Inferior parietal cortex (tissue), 1 donor: Measurements from ENCODE around the gene METAP1D.

Source experiments
- DNase-seq: peaks from one replicate; pipeline ENCODE4 v3.0.0-alpha.2; 2016; ENCODE audit errors: extremely low spot score

The METAP1D gene

DNA sequence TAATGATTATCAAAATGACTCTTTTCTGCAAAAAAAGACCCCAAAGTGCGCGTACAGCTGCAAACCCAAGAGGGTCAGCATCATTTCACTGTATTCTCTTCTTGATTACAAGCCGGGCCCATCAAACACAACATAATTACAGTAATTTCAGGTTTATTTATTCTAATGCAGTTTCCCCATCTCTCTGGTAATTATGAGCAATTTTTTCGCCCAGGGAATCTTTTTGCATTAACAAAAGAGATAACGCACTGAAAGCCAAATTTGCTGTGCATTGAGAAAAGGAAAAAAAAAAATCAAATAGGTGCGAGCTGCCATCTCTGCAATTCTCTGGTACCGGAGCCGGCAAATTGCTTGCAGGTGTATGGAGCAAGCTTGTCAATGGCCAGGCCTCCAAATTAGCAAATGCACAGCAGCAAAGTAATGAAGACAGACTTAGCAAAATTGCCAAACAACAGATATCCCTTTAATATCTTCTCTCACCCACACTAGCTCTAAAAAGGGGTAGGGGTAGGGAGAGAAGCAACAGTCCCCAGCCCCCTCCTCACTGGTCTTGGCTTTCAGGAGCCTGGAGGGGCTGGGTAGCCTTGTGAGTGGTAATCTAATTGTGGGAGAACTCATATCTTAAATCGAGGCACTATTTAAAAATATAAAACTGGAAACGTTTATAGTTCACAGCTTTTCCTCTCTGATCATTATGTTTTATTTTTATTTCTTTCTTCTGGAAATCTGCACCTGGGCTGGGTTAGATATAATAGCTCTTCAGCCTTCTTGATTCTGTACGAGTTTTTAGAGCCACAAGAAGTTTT, 92.2 kb downstream of the METAP1D start:
- no peak for DNase-seq

DNA sequence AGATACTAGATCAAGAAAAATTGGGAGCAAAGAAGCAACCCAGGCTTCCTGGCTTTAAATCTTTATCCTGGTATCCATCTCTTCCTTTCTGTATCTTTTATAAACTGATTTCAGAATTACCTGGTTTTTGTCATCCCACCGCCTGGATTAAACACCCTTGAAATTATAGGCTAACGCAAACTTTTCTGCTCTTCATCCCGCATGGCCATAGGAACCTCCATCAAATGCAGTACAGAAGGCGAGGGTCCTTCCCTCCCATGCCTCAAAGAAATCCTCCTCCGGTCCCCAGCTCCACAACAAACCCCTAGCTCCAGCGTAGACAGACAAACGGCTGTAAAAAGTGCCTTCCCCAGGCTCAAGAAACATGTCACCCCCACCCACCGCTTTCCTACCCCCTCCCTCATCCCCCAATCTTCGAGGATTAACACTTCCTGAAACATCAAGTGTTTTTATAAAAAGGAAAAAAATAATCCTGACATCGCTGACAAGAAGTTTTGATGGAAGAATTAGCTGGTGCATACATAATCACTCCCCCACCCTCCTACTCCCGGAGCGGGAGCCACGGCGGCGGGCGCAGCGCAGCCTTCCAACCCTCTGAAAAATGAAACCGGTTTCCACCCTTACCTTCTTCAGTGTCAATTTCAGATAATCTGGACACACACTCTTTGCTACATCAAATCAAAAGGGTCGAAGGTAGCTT, 93.1 kb downstream of the METAP1D start:
- no peak for DNase-seq

DNA sequence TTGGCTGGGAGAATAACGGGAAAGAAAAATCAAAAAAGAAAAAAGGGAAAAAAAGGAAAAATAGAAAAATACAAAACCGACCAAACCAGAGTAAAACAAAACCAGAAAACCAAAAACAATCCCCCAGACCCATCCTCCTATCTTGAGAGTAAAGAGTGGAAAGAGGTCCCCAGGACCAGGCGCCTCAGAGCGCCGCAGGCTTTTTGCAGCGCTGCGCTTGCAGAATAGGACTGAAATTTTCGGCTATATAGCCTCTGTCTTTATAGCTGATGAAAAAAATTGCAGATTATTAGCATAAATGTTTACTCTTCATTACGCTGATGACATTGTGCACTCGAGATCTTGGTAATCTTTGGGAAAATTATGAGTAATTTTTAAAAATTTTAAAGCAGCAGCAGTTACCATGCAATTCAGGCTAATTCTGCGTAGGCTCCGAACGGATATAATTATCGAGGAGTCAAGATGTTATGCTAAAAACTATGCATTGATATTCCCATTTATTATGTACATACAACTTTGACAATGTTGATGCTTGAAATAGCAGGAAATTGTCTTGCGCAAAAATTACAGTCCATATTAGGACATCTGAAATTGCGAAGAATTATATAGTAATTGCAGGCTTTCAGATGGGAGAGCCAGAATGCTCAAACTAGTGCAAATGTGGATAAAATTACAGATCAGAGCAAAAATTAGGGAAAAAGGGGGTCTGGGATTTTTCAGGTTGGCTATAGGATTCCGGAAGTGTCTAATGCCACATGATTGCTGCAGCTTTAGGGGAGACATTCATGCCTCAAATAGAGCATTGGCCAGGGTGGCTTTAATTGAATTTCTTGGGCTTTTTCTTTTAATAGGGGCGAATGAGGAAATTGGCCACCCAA, 93.9 kb downstream of the METAP1D start:
- no peak for DNase-seq

DNA sequence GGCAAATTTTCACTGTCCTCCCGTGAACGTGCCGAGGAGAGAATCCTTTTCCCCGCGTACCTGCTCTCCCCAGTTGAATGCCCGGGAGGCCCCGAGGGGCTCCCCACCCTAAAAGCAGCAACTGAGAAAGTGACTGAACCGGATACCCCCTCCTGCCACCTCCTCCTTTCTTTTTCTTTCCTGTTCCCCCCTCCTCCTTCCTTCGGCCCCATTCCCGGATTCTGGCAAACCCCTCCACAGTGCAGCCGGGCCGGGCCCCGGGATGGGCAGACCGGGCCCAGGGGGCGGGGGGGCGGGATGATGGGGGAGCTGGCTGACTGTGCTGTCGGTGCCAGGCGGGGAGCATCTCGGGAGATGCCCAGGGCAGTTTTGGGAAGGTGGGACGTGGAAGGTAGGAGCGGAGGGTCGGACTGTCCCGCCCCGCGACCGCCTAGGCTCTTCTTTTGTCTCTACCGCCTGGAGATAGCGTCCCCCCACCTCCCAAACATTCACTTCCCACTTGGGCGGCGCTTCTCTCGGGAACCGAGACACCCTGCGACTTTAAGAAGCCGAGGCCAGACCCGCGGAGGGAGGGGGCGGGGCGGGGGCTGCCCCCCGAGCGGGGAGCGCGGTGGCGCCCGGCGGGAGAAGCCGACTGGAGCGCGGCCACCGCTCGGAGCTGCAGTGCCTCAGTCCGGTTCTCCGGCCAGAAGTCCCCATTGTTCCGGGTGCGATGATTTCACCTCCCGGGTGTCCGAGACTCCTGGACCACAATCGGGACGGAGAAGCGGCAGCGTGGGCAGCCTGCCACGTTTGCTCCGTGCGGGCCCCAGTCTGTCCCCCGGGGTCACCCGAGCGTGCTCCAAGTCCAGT, 94.8 kb downstream of the METAP1D start:
- no peak for DNase-seq

DNA sequence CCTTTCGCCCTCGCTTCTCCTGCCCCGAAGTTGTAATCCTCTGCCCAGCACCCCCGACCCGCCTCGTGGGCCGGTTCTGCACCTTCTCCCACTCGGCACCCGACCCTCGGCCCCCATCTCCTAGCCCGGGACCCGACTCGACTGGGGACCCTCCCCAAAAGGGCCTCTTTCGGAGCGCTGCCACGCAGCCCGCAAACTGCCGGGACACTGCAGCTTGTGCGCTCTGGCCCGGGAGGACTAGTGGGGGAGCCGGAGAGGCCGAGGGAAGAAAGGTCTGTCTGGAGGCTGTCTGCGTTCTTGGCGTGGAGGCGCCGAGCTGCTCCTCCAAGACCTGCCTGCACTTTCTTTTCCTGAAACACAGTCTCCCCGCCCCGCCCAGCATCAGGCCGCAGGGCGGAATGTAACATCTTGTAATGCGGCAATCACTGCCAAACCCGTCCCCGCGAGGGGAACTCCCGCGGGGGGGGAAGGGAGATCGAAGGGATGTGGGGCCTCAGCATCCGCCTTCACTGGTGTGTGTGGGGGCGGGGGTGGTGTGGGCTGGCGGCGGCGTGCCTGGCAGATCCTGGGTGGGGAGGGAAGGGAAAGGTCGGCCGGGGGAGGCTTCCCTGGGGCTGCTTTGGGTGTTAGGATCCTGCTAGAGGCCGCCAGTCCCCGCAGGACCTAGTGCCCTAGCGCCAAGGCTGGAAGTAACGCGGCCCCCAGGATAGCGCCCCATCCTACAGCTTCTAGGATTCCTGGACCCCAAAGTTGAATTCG, 95.6 kb downstream of the METAP1D start:
- DNase-seq = no peak

DNA sequence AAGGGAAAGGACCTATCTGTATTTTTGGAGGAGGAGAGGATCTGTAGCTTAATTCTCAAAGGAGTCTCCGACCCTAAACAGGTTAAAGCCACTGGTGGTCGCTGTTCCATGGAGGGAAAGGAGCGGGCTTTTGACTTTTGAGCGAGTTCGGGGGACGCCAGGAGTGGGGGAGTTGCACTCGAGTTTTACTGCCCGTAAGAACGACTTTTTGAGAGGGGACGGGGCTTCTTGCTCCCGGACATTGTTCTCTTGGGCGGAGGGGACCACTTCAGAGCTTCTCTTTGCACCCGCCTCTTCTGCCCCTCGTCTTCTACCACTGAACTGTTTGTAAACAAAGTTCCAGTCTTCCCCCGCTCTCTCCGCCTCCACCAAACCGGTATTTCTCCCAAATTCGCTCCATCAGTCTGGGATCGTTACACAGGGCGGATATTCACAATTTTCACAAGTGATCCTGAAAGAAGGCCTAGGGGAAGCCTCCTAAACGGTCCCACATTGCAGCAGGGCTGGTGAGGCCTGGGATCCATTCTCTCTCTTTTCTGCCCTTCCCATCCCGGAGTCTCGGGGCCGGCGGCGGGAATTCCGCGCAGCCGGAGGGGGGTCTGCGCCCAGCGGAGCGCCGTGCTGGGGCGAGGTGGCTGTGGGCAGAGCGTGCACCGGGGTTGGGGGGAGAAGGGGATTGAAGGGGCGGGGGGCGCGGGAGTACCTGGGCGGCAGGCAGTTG, 96.3 kb downstream of the METAP1D start:
- no peak for DNase-seq

DNA sequence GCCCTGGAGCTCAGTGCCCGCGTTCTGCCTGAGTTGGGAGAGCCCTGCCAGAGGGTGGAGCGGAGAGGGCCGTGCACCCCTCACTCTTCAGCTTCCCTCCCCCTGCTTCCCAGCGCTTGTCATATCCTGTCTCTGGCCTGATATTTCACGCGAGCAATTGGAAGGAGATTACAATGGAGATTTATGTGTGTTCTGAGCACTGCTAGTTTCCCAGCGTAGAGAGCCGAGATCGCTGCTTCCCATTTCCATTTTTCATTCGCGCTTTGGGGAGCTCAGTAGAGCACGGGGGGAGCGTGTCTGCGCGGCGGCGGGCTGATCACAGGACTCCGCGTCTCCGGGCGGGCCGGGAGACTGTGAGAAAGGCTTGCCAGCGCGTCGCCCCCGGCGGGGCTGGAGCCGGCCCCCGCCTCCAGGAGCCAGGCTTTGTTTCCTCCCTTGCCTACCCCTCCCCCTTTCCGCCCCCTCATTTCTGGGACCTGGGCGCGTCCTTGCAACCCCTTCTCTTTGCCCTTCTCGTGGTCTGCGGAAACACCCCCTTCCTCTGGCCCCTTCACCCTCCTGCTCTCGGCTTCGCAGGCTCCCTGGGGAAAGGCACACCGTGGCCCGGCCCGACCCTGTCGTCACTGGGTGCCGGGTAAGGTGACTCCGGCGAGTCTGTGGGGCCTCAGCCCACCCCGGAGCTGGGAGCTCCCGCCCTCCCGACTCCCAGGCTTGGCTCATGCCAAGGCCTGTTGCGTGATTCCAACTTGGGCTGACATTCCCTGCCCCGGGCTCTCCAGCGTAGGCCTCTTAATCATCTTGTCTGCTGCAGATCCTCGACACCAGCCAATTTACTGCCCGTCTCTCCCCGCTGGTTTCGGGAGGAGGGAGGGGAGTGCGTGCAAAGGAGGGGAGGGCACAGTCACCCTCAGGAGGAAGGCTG, 97.1 kb downstream of the METAP1D start:
- no peak for DNase-seq

DNA sequence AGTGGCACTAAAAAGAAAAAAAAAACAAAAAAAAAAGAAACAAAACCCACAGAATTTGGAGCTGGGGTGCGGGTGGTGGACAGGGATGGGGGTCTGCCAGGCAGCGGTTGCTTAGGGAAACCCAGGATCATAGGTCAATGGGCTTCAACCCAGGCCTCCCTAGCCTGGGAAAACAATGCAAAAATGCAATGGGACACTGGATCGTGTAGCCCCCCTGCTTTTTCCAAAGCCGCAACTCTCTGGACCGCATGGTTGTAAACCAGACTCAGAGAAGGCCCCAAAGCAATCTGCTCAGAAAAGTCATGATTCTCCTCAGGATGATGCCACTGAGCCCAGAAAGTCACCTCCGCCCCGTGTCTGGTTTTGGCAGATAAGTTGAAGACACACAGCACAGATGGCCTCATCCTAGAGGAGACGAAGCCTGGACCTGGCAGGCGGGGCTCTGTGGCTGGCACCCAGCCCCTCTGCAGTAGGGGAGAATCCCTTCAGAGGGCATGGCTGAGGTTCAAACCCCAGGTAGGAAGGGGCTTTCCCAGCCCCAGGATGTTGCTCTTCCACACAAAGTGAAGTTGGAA, 97.9 kb downstream of the METAP1D start:
- DNase-seq = no peak

DNA sequence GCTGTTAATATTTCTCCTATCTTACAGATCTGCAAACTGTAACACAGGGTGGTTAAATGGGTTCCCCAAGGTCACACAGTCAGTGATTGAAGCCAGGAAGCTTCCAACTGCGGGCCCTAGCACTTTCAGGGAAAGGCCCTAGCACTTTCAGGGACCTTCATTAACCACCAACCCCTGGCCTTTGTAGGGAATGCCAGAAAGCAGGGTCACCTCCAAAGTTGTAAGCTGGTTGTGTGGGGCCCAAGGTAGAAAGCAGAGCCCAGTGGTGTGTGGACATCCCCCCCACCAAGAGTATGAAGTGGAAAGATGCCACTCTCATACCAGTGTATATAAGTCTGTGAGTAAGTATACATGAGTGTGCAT, 98.5 kb downstream of the METAP1D start:
- no peak for DNase-seq

DNA sequence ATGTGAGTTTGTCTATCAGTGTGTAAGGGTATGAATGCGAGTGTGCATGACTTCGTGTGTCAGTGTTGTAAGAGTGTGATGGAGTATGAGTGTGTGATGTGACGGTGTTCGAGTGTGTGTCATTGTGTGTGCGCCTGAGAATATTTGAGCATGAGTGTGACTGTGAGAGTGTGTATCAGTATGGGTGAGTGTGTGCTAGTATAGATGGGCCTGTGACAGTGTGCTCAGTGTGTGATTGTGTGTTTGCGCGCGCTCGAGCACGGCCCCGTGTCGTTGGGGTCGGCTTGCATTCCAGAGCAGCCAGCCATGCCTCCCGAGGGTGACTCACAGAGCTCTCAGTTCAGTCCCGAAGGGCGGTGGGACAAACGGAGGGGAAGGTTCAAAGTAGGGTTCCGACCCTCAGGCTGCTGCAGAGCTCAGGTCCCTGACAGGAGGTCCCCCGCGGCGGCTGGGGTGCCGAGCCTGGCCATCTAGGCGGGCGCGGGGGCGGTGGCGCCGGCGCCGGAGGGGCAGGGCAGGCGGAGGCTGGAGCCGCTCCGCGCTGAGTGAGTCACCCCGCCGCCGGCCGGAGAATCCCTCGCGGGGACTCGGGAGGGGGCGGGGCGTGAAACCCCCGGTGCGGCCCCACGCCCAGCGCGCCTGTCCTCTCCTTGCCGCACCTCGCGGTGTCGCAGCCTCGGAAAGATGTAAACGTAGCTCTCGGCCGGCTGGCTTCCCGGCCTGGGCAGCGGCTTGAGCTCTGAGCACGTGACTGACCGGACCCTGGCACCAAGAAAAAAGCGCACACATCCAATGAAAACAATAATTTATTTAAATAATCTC, 99.1 kb downstream of the METAP1D start:
- no peak for DNase-seq

DNA sequence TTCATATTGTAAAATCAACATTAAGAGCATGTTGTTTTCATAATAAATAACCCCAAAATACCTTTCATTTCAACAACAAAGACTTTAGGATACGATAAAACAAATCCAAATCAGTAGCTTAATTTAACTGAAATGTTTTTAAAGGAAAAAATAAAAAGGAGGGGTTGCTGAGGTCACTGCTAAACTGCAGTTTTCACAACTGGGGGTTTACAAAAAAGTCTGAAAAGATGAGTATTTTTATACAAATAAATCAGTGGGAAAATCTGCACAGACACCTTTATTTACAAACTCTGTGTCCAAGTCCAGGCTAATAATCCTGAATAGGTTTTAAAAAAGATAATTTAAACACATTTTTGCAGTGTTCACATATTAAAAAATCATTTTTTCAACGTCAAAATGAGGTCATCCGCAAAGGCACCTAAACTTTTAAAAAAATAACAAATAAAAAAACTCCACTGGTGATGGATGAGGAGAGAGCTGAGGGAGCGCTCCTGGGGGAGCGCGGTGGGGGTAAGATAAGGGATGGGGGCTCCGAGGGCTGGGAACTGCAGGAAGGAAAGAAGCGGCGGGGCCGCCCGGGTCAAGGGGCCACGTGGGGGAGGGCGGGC, 99.8 kb downstream of the METAP1D start:
- no peak for DNase-seq

DNA sequence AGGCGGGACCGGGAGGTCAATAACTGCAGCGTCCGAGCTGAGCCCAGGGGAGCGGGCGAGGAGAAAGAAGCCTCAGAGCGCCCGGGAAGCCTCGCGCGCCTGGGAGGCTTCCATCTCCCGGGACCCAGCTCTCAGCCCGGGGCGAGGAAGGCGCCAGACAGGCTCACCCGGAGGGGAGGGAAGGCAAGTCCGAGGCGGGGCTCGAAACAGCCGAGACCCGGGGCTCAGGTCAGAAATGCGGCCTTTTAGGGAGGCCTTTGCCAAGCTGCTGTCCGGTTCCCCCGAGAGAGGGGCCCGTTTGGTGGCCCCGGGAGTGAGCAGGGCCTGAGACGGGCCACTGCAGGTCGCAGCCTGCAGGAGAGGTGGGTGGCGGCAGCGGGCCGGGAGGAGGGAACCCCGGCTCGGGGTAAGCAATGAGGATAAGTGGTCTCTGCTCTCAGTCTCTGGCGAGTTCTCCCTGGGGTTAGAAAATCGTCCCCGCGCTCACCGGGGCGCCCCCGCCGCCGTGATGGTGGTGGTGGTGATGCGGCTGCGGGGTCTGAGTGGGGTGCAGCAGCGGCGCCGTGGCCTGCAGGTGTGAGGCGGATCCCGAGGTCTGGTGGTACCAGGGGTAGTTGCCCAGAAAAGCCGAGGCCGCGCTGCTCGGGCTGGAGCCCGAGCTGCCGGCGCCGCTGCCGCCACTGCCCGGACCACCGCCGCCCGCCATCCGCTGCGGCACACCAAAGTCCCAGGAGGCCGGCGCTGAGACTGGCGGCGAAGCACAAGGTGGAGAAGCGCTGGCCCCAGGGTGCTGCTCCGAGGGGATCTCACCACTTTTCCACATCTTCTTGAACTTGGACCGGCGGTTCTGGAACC, 100.6 kb downstream of the METAP1D start:
- no peak for DNase-seq

DNA sequence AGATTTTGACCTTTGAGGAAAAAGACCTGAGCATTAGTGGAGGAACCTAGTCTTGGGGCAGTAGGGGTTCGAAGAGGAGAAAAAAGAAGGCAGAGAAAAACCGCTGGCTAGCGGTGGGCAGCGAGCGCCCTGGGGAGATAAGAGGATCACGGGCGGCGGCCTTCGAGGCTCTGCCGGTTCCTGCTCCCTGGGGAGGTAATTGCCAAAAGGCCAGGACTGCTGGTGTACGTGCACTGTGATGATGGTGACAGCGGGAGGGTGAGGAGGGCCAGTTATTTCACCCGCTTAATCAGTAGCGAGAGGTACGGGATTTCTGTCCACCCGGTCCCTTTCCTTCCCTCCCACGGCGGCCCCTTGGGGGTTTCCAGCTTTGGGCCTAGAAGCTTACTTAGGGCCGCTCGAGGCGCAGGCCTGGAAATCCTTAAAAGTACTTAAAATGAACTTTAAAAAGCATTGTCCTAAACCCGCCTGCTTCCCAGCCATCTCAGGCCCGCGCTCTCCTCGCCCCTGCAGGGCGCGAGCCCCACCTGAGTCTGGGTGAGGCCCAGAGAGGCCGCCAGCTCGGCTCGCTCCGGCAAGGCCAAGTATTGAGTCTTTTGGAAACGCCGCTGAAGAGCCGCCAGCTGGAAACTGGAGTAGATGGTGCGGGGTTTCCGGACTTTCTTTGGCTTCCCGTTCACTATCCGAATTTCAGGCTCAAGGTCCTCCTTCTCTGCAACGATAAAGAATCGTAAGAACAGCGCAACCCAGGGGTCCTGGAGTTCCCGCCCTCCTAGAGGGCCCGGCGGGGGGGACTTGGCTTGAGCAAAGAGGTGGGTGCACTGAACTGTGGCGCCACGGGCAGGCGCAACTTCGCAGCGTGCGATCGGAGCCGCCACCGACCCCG, 101.4 kb downstream of the METAP1D start:
- DNase-seq = no peak

DNA sequence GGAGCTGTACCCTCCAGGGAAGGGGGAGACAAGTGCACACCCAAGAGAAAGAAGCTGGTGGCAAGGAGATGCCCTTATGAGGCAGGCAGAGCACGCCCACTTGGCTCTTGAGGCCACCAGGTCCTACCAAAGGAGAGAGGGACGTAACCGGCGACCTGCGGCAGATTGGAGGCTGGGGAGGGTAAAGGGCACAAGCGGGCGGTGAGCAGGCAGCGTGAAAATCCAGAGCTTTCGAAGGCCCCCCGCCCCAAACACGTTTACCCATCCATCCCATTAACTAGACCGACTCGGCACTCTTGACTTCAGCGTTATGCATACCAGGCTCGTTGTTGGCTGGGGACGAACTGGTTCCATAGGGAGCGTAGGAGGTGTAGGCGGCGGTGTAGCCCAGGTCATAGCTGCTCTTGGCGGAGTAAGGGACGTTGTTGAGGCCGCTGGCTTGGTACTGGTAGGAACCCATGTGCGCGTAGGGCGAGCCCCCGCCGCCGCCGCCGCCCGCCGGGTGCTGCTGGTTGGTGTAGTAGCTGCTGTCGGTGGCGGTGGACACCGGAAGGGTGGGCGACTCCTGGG, 102.2 kb downstream of the METAP1D start:
- no peak for DNase-seq
